ENCODE data around the gene DSCAML1.

The DSCAML1 gene

GRCh38 chr11:117438371-117439000 is 358.5 kb downstream of the DSCAML1 start:
- FAIRE-seq, result no peak

GRCh38 chr11:117437791-117438130 is 359.3 kb downstream of the DSCAML1 start:
- FAIRE-seq, result no peak

DNA sequence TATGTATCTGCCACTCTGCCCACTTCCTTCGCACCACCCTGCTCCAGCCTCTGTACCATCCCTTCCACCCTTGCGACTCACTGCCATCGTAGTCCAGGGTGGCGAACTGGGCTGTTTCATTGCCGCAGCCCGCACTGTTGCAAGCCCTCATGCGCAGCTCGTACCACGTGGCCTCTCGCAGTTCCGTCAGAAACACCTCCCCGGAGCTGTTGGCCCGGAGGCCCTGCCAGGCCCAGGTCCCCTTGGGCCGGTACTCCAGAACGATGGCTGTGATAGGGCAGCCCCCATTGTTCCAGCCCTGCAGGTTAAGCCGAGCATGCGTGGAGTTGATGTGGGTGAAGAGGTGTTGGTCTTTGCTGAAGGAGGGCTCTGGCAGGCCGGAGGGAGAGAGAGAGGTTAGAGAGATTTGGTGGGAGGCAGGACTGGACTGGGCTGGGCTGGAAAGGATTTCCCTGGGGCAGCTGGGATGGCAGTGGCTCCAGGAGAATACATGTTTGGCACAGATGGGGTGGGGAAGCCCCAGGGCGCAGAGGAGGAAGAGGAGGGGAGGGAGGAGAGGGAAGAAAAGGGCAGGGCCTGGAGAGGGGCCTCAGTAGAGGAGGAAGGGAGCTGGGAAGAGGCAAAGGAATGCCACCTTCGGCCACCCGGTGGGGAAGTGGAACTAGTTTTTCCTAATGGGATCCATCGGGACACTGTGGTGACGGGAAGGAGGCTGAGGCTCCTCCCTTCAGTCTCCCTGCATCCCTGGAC is 359.8 kb downstream of the DSCAML1 start:
- FAIRE-seq, result no peak

DNA sequence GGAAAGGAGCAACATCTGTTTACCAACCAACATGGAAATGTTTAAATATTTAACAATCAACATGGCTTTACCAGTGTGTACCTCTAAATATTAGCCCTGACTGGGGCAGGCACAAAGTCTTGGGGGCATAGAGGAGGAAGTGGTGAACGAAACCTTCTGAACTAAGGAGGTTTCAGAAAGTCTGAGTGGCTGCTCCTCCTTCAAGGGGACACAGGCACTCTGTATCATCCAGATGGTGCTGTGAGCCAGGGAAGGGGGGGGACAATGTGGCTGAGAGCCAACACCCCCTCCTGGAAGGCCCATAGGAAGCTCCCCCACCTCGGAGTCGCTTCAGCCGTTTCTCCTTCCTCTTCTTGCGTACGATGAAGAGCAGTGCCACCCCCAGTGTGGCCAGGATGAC is 361.7 kb downstream of the DSCAML1 start:
- FAIRE-seq, result no peak

DNA sequence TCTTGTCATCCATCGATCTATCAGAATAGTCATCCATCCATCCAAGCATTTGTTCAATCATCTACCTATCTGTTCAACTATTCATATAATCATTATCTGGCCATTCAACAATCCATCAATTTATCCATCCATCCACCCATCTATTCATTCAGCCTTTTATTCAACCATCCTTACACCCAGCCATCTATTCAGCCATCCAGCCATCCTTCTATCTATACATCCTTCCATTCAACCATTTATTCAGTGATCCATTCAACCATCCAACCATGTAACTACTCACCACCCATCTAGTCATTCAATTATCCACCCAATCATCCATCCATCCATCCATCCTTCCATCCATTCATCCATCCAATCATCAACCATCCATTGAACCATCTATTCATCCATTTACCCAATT is 362.5 kb downstream of the DSCAML1 start:
- FAIRE-seq, result no peak

DNA sequence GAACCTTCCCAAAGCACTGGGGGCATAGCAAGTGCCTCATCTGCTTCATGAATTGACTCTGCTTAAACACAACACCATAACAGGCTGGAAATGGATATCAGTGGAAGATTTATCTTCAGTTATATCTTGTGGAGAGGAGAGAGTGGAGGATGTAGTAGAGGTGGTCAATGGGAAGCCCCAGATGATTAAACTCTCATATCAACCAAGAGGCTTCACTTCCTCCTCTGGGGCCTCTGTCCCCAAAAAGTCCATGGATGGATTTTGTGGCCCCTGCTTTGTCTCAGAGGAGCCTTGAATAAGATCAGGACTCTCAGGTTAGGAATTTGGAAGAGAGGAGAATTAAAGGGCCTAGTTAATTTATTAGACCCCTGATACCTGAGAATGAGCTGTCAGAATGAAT is 363.3 kb downstream of the DSCAML1 start:
- FAIRE-seq, result no peak

- no peak for FAIRE-seq
Observed at GRCh38 chr11:117431436-117431835, 365.6 kb downstream of the DSCAML1 start.

- no peak for FAIRE-seq
Observed at GRCh38 chr11:117430293-117430955, 366.6 kb downstream of the DSCAML1 start.

DNA sequence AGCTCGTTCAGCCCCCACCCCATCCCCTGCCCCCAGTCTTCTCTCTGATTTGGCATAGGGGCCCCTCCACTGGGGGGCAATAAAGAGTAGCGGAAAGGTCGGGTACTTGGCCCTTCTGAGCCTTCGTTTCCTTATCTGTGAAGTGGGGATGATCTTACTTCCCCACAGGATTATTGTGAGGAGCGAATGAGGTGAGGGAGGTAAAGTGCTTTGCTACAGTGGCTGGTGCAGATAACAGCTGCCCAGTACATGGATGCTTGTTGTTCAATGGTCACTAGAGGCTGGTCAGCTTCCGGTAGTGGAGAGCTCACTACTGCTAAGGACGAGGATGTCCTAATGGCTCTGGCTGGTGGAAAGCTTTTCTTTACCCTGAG is 368.2 kb downstream of the DSCAML1 start:
- no peak for FAIRE-seq

GRCh38 chr11:117428186-117428855 is 368.7 kb downstream of the DSCAML1 start:
- no peak for FAIRE-seq

- FAIRE-seq, result no peak
Observed at GRCh38 chr11:117427356-117427874, 369.6 kb downstream of the DSCAML1 start.

DNA sequence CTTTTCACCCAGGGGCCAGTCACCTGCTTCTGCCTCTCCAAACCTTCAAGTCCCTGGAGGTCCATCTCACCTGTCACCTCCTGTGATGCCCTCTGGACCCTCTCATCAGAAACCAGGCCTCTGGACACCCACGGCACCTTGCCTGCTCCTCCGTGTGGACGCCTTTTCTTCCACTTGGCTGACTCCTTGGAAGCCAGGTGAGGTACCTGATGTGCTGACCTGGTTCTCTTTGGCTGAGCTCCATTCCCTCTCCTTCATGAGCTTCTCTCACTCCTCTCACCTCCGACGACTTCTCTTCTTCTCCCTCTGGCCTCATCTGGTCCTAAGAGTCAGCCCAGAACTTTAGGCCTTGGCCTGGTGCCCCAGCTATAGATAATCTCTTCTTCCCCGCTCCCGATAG is 370.1 kb downstream of the DSCAML1 start:
- FAIRE-seq, result no peak

DNA sequence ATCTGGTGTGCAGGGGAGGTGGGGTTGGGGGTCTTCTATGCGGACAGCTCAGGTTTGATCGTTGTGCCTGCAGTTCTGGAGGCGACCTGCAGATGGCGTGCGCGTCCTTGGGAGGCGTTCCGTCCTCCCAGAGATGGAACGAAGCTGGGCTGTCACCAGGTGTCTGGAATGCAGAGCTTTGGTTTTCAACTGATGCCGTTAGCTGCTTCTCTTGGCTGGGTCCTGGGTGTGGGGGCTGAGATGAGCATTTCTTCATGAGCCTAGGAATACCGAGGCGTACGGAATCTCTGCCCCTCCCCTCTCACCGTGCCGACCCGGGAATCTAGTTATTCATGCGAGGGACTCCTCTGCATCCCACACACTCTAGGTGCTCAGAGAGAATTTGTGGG is 370.7 kb downstream of the DSCAML1 start:
- FAIRE-seq, result no peak

- FAIRE-seq, result no peak
Observed at GRCh38 chr11:117425679-117426296, 371.2 kb downstream of the DSCAML1 start.

- no peak for FAIRE-seq
Observed at GRCh38 chr11:117424781-117425180, 372.2 kb downstream of the DSCAML1 start.

- FAIRE-seq, result no peak
Observed at GRCh38 chr11:117423046-117423575, 373.9 kb downstream of the DSCAML1 start.

GRCh38 chr11:117421476-117421875 is 375.5 kb downstream of the DSCAML1 start:
- FAIRE-seq, result no peak

DNA sequence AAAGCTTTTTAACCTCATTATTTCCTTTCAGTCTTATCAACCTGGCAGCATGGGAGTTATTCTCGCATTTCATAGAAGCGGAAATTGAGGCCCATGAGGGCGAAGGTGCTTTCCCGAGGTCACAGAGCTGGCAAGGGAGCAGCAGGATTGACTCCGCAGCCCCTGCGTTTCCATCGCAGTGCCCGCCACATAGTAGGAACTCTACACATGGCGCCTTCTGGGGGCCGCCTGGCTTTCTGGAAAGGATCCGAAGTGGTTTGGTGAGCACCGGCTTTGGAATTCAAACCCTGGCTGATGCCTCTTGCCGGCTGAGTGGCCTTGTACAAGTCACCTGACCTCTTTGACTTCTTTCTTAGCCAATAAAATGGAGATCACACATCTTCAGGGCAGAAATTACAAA is 376.0 kb downstream of the DSCAML1 start:
- no peak for FAIRE-seq

GRCh38 chr11:117420598-117420997 is 376.4 kb downstream of the DSCAML1 start:
- no peak for FAIRE-seq

DNA sequence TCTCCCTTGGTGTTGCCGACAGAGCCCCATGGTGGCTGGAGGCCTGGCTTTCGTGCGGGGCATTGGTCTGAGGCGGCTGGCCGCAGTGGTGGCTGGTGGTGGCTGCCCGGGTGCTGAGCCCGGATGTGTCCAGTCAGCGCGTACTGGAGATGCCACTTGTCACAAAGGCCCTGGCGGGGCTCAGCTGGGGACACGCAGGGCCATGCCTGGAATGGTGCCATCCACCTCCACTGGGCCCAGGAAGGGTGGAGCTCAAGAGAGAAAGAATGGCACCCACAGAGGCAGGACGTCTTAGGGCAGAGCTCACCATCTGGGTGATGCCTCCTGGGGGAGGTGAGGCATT is 376.9 kb downstream of the DSCAML1 start:
- no peak for FAIRE-seq

- FAIRE-seq, result no peak
Observed at GRCh38 chr11:117419482-117420142, 377.4 kb downstream of the DSCAML1 start.
